SK-N-SH treated with all-trans-retinoic acid at 6 μM for 48 hours (cell line): ENCODE results near the gene GOLPH3.

Experiments used
- ARNTL ChIP-seq: fragments of 450-650 bp; formaldehyde crosslinking; IDR thresholded peaks from 2 replicates; pipeline ENCODE4 v1.5.0; 2020; ENCODE audit warnings: low read depth, mild to moderate bottlenecking, moderate library complexity, borderline replicate concordance
- GLIS3 ChIP-seq: fragments of 250-450 bp; sonication (Bioruptor Pico); IDR thresholded peaks from 2 replicates; pipeline ENCODE4 v1.5.0; 2020; ENCODE audit warnings: mild to moderate bottlenecking, moderate library complexity
- SNAI2 ChIP-seq: fragments of 250-450 bp; sonication (Bioruptor Pico); IDR thresholded peaks from 2 replicates; pipeline ENCODE4 v1.5.0; 2020; ENCODE audit warnings: mild to moderate bottlenecking, moderate library complexity
- ZFP3 ChIP-seq: fragments of 250-450 bp; sonication (Bioruptor Pico); IDR thresholded peaks from 2 replicates; pipeline ENCODE4 v1.5.0; 2020; ENCODE audit warnings: mild to moderate bottlenecking, moderate library complexity
- ZFP30 ChIP-seq: fragments of 450-650 bp; formaldehyde crosslinking; IDR thresholded peaks from 2 replicates; pipeline ENCODE4 v1.5.0; 2022; ENCODE audit warnings: mild to moderate bottlenecking, moderate library complexity
- TF ChIP-seq, protein P1 (sequence below): fragments of 250-450 bp; sonication (Bioruptor Pico); IDR thresholded peaks from 2 replicates; pipeline ENCODE4 v1.8.0; 2020; ENCODE audit warnings: mild to moderate bottlenecking, moderate library complexity, borderline replicate concordance
- TF ChIP-seq, protein P2 (sequence below): fragments of 250-450 bp; sonication (Bioruptor Pico); IDR thresholded peaks from 2 replicates; pipeline ENCODE4 v1.5.0; 2020; ENCODE audit warnings: mild to moderate bottlenecking, moderate library complexity
- TF ChIP-seq, protein P3 (sequence below): fragments of 250-450 bp; sonication (Bioruptor Pico); IDR thresholded peaks from 2 replicates; pipeline ENCODE4 v1.5.1; 2020; ENCODE audit warnings: low read depth, mild to moderate bottlenecking, moderate library complexity

DNA sequence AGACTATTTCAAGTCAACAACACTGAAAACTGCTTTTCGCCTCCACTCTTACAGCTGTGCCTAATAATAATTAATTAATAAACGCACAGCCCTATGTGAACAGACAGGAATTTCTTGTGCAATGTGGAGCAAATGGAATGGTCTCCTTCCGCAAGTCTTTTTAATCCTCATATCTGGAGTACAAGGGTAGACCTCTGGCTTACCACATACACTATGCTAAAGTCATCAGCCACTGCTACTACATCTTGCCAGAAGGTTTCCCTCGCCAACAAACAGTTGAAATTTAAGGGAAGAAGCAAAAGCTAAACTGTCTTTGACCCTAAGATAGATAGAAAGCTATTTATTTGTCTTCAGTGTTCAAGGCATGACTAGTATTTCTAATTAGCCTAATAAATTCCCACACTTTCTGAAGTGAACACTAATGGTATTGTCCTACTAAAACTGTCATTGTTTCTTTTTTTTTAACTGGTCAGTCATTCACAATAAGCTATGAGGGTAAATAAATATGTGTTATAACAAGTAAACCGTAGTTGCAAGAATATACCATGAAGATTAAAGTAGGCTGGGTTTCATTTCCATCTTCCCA lies 63.9 kb downstream of the GOLPH3 start:
- TF ChIP-seq SNAI2 (CRISPR knock-in tag): no peak
- TF ChIP-seq, protein P1, sequence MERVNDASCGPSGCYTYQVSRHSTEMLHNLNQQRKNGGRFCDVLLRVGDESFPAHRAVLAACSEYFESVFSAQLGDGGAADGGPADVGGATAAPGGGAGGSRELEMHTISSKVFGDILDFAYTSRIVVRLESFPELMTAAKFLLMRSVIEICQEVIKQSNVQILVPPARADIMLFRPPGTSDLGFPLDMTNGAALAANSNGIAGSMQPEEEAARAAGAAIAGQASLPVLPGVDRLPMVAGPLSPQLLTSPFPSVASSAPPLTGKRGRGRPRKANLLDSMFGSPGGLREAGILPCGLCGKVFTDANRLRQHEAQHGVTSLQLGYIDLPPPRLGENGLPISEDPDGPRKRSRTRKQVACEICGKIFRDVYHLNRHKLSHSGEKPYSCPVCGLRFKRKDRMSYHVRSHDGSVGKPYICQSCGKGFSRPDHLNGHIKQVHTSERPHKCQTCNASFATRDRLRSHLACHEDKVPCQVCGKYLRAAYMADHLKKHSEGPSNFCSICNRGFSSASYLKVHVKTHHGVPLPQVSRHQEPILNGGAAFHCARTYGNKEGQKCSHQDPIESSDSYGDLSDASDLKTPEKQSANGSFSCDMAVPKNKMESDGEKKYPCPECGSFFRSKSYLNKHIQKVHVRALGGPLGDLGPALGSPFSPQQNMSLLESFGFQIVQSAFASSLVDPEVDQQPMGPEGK (CRISPR knock-in tag): no peak
- TF ChIP-seq ARNTL (CRISPR knock-in tag): no peak
- TF ChIP-seq, protein P2, sequence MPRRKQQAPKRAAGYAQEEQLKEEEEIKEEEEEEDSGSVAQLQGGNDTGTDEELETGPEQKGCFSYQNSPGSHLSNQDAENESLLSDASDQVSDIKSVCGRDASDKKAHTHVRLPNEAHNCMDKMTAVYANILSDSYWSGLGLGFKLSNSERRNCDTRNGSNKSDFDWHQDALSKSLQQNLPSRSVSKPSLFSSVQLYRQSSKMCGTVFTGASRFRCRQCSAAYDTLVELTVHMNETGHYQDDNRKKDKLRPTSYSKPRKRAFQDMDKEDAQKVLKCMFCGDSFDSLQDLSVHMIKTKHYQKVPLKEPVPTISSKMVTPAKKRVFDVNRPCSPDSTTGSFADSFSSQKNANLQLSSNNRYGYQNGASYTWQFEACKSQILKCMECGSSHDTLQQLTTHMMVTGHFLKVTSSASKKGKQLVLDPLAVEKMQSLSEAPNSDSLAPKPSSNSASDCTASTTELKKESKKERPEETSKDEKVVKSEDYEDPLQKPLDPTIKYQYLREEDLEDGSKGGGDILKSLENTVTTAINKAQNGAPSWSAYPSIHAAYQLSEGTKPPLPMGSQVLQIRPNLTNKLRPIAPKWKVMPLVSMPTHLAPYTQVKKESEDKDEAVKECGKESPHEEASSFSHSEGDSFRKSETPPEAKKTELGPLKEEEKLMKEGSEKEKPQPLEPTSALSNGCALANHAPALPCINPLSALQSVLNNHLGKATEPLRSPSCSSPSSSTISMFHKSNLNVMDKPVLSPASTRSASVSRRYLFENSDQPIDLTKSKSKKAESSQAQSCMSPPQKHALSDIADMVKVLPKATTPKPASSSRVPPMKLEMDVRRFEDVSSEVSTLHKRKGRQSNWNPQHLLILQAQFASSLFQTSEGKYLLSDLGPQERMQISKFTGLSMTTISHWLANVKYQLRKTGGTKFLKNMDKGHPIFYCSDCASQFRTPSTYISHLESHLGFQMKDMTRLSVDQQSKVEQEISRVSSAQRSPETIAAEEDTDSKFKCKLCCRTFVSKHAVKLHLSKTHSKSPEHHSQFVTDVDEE (CRISPR knock-in tag): no peak
- no peak for TF ChIP-seq GLIS3 (CRISPR knock-in tag)
- TF ChIP-seq ZFP3: no peak
- TF ChIP-seq, protein P3, sequence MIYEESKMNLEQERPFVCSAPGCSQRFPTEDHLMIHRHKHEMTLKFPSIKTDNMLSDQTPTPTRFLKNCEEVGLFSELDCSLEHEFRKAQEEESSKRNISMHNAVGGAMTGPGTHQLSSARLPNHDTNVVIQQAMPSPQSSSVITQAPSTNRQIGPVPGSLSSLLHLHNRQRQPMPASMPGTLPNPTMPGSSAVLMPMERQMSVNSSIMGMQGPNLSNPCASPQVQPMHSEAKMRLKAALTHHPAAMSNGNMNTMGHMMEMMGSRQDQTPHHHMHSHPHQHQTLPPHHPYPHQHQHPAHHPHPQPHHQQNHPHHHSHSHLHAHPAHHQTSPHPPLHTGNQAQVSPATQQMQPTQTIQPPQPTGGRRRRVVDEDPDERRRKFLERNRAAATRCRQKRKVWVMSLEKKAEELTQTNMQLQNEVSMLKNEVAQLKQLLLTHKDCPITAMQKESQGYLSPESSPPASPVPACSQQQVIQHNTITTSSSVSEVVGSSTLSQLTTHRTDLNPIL (CRISPR knock-in tag): no peak
- TF ChIP-seq ZFP30 (CRISPR knock-in tag): no peak
